IMR-90 (cell line): ENCODE measurements around the gene SPRED2.

Experiments
- CEBPB ChIP-seq: IDR thresholded peaks from 2 replicates; pipeline ENCODE4 v1.6.1; 2012; ENCODE audit warnings: low read depth, low read length, improper control_type of control experiment
- CHD1 ChIP-seq: IDR thresholded peaks from 2 replicates; pipeline ENCODE4 v1.6.1; 2012; ENCODE audit warnings: low read depth, low read length, improper control_type of control experiment
- POLR2A ChIP-seq: IDR thresholded peaks from 2 replicates; pipeline ENCODE4 v1.6.1; 2012; ENCODE audit warnings: mild to moderate bottlenecking, low read depth, low read length
- SMC3 ChIP-seq: fragments of 150-350 bp; IDR thresholded peaks from 2 replicates; pipeline ENCODE4 v1.6.1; 2016; ENCODE audit warnings: low read depth, mild to moderate bottlenecking, antibody characterized with exemption, low read length, moderate library complexity
- TF ChIP-seq, protein P1 (sequence below): conservative IDR thresholded peaks from 2 replicates; pipeline ENCODE4 v1.5.1; 2012; ENCODE audit warnings: mild to moderate bottlenecking, low read depth, low read length, improper control_type of control experiment

DNA sequence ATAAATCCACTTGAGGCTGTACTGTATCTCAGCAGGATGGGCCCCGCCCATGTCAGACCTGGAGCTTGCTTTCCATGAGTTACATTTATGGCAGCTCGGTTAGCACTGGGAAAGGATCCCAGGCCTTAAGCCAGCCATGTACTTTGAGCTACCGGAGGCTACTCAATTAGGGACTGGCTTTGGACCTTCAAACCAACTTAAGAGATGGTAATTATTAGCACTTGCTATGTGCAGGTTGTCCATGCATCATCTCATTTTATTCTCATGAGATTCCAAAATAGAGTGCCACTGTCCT, 140.3 kb downstream of the SPRED2 start:
- TF ChIP-seq, protein P1, sequence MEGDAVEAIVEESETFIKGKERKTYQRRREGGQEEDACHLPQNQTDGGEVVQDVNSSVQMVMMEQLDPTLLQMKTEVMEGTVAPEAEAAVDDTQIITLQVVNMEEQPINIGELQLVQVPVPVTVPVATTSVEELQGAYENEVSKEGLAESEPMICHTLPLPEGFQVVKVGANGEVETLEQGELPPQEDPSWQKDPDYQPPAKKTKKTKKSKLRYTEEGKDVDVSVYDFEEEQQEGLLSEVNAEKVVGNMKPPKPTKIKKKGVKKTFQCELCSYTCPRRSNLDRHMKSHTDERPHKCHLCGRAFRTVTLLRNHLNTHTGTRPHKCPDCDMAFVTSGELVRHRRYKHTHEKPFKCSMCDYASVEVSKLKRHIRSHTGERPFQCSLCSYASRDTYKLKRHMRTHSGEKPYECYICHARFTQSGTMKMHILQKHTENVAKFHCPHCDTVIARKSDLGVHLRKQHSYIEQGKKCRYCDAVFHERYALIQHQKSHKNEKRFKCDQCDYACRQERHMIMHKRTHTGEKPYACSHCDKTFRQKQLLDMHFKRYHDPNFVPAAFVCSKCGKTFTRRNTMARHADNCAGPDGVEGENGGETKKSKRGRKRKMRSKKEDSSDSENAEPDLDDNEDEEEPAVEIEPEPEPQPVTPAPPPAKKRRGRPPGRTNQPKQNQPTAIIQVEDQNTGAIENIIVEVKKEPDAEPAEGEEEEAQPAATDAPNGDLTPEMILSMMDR = no peak
- TF ChIP-seq SMC3 (no peak), POLR2A (no peak), CHD1 (no peak), CEBPB (no peak)
